KMS-11 (cell line): ENCODE measurements around the gene GTF2F2.

Experiments used
- H2AFZ ChIP-seq: fragments of 200-600 bp; sonication (generic); 2 replicates; pipeline ENCODE4 v1.6.1; 2016; ENCODE audit warnings: antibody characterized with exemption, mixed run types, low read depth
- H3K27ac ChIP-seq: fragments of 200-600 bp; sonication (generic); 2 replicates; pipeline ENCODE4 v1.6.1; 2016; ENCODE audit warnings: mild to moderate bottlenecking, mixed run types
- H3K27me3 ChIP-seq: fragments of 200-600 bp; sonication (generic); 2 replicates; pipeline ENCODE4 v1.6.1; 2017; ENCODE audit warnings: mild to moderate bottlenecking, low read depth, mixed run types, moderate library complexity; ENCODE audit not compliant: insufficient read depth
- H3K36me3 ChIP-seq: fragments of 200-600 bp; sonication (generic); 2 replicates; pipeline ENCODE4 v1.6.1; 2017; ENCODE audit warnings: mild to moderate bottlenecking, mixed run types; ENCODE audit not compliant: insufficient read depth
- H3K4me1 ChIP-seq: fragments of 200-600 bp; sonication (generic); 2 replicates; pipeline ENCODE4 v1.6.1; 2016; ENCODE audit warnings: mild to moderate bottlenecking, low read depth, mixed run types; ENCODE audit not compliant: poor library complexity, severe bottlenecking
- H3K4me2 ChIP-seq: fragments of 200-600 bp; sonication (generic); 2 replicates; pipeline ENCODE4 v1.7.0; 2016; ENCODE audit warnings: mild to moderate bottlenecking, mixed run types
- H3K4me3 ChIP-seq: fragments of 200-600 bp; sonication (generic); IDR thresholded peaks from 2 replicates; pipeline ENCODE4 v1.6.1; 2017; ENCODE audit warnings: low read depth, low read length, mixed read lengths; ENCODE audit not compliant: insufficient read depth
- H3K79me2 ChIP-seq: fragments of 200-600 bp; sonication (generic); 2 replicates; pipeline ENCODE4 v1.6.1; 2016; ENCODE audit warnings: low read depth, mixed run types; ENCODE audit not compliant: insufficient read depth
- H3K9ac ChIP-seq: fragments of 200-600 bp; sonication (generic); 2 replicates; pipeline ENCODE4 v1.6.1; 2016; ENCODE audit warnings: mild to moderate bottlenecking, mixed run types
- H4K20me1 ChIP-seq: fragments of 200-600 bp; sonication (generic); 2 replicates; pipeline ENCODE4 v1.6.1; 2016; ENCODE audit warnings: mild to moderate bottlenecking, mixed run types; ENCODE audit not compliant: insufficient read depth
- TF ChIP-seq, protein P1 (sequence below): fragments of 200-600 bp; sonication (generic); conservative IDR thresholded peaks from 2 replicates; pipeline ENCODE4 v1.6.1; 2017; ENCODE audit warnings: low read depth, mild to moderate bottlenecking, antibody characterized with exemption, low read length, moderate library complexity, mixed read lengths

Gene GTF2F2

DNA sequence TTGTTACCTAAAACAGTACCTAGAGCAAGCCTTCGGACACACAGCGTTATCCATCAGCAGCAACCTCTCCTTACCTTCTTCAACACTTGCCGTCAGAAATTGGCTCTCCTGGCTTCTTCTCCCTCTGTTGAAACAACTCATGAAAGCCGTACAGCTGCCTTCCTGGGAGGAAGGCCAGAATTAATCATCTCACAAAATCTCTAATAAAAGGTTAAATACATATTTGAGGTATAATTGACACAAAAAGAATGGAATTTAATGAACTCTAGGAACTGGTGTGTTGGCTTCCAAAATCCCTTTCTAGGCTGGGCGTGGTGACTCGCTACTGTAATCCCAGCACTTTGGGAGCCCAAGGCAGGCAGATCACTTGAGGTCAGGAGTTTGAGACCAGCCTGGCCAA is 37.3 kb upstream of the GTF2F2 start:
- no peak overlapping the region for H3K9ac ChIP-seq
- no peak overlapping the region for H3K27ac ChIP-seq
- no peak overlapping the region for H2AFZ ChIP-seq
- H3K79me2 ChIP-seq = no peaks in the 10 kb centered on the region
- H3K27me3 ChIP-seq = no peaks in the 10 kb centered on the region
- H3K36me3 ChIP-seq = no peaks in the 10 kb centered on the region
- TF ChIP-seq, protein P1, sequence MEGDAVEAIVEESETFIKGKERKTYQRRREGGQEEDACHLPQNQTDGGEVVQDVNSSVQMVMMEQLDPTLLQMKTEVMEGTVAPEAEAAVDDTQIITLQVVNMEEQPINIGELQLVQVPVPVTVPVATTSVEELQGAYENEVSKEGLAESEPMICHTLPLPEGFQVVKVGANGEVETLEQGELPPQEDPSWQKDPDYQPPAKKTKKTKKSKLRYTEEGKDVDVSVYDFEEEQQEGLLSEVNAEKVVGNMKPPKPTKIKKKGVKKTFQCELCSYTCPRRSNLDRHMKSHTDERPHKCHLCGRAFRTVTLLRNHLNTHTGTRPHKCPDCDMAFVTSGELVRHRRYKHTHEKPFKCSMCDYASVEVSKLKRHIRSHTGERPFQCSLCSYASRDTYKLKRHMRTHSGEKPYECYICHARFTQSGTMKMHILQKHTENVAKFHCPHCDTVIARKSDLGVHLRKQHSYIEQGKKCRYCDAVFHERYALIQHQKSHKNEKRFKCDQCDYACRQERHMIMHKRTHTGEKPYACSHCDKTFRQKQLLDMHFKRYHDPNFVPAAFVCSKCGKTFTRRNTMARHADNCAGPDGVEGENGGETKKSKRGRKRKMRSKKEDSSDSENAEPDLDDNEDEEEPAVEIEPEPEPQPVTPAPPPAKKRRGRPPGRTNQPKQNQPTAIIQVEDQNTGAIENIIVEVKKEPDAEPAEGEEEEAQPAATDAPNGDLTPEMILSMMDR = no peak
- no peak overlapping the region for H3K4me2 ChIP-seq
- H4K20me1 ChIP-seq = no peaks in the 10 kb centered on the region
- no peak overlapping the region for H3K4me3 ChIP-seq
- no peaks in the 10 kb centered on the region for H3K4me1 ChIP-seq

DNA sequence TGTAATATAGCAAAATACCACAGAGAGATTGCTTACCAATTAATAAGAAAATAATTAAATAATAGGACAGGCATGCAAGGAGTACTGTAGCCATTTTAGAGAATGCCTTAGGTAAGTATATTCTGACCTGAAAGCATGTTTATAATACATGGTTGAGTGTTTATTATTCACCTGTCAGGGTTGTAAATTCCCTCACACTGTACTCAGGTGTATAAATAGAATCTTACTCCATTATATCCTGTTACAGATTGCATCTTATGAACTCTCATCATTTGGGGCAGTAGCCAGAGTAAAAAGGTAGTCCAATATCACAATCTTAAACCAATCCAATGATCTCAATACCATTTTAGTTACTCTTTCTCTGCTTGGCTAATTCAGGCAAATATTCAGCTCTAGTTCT is 35.8 kb upstream of the GTF2F2 start:
- H3K4me1 ChIP-seq = no peaks in the 10 kb centered on the region
- TF ChIP-seq, protein P1 = no peak
- no peaks in the 10 kb centered on the region for H3K27me3 ChIP-seq
- H3K4me2 ChIP-seq = no peak overlapping the region
- no peaks in the 10 kb centered on the region for H3K36me3 ChIP-seq
- no peaks in the 10 kb centered on the region for H3K79me2 ChIP-seq
- no peaks in the 10 kb centered on the region for H4K20me1 ChIP-seq
- H3K27ac ChIP-seq = no peak overlapping the region
- no peak overlapping the region for H3K4me3 ChIP-seq
- no peak overlapping the region for H3K9ac ChIP-seq
- H2AFZ ChIP-seq = no peak overlapping the region

- TF ChIP-seq, protein P1 = no peak
- H3K4me3 ChIP-seq = no peak overlapping the region
- no peaks in the 10 kb centered on the region for H3K36me3 ChIP-seq
- H3K27me3 ChIP-seq = no peaks in the 10 kb centered on the region
- no peaks in the 10 kb centered on the region for H3K79me2 ChIP-seq
- H4K20me1 ChIP-seq = no peaks in the 10 kb centered on the region
- no peak overlapping the region for H3K9ac ChIP-seq
- no peak overlapping the region for H3K4me2 ChIP-seq
- no peaks in the 10 kb centered on the region for H3K4me1 ChIP-seq
- no peak overlapping the region for H2AFZ ChIP-seq
- no peak overlapping the region for H3K27ac ChIP-seq
Measured at GRCh38 chr13:45086484-45086883, 33.8 kb upstream of the GTF2F2 start.

- H3K4me2 ChIP-seq = no peak overlapping the region
- no peak overlapping the region for H2AFZ ChIP-seq
- TF ChIP-seq, protein P1 = no peak
- no peak overlapping the region for H3K9ac ChIP-seq
- H4K20me1 ChIP-seq = no peaks in the 10 kb centered on the region
- H3K4me3 ChIP-seq = no peak overlapping the region
- H3K27me3 ChIP-seq = no peaks in the 10 kb centered on the region
- no peaks in the 10 kb centered on the region for H3K36me3 ChIP-seq
- no peak overlapping the region for H3K27ac ChIP-seq
- H3K4me1 ChIP-seq = no peaks in the 10 kb centered on the region
- no peaks in the 10 kb centered on the region for H3K79me2 ChIP-seq
Measured at GRCh38 chr13:45092663-45093062, 27.6 kb upstream of the GTF2F2 start.
